Neuronal stem cell (in vitro differentiated cells): ENCODE data around the gene PTPRD.

Experiments
- DNase-seq: peaks from one replicate; pipeline ENCODE4 v3.0.0-alpha.2; 2013; ENCODE audit warnings: low spot score
- H2AFZ ChIP-seq: one replicate; pipeline ENCODE4 v1.6.1; 2013; ENCODE audit warnings: mild to moderate bottlenecking, low read length, inconsistent platforms
- H2AK5ac ChIP-seq: 2 replicates; pipeline ENCODE4 v1.6.1; 2013; ENCODE audit warnings: low read depth, mild to moderate bottlenecking, inconsistent platforms, low read length, moderate library complexity, mixed read lengths
- H2BK120ac ChIP-seq: 2 replicates; pipeline ENCODE4 v1.6.1; 2013; ENCODE audit warnings: low read depth, mild to moderate bottlenecking, inconsistent platforms, low read length, moderate library complexity, mixed read lengths
- H2BK12ac ChIP-seq: one replicate; pipeline ENCODE4 v1.6.1; 2013; ENCODE audit warnings: low read length, inconsistent platforms
- H2BK15ac ChIP-seq: 2 replicates; pipeline ENCODE4 v1.6.1; 2013; ENCODE audit warnings: mild to moderate bottlenecking, low read length, inconsistent platforms, mixed read lengths
- H2BK5ac ChIP-seq: one replicate; pipeline ENCODE4 v1.6.1; 2013; ENCODE audit warnings: inconsistent platforms, mild to moderate bottlenecking, low read length, moderate library complexity
- H3K14ac ChIP-seq: one replicate; pipeline ENCODE4 v1.6.1; 2013; ENCODE audit warnings: low read length, inconsistent platforms
- H3K18ac ChIP-seq: 2 replicates; pipeline ENCODE4 v1.6.1; 2013; ENCODE audit warnings: low read length, inconsistent platforms
- H3K23ac ChIP-seq: 2 replicates; pipeline ENCODE4 v1.6.1; 2013; ENCODE audit warnings: low read depth, mild to moderate bottlenecking, mixed read lengths, low read length, inconsistent platforms; ENCODE audit not compliant: poor library complexity
- H3K27ac ChIP-seq: replicated peaks from 3 replicates; pipeline ENCODE4 v1.5.1; 2013; ENCODE audit warnings: low read length, inconsistent platforms
- H3K27me3 ChIP-seq, 3 experiments: 2 replicates each; pipeline ENCODE4 v1.6.1; 2013; ENCODE audit warnings: low read length in 3 of 3, mild to moderate bottlenecking in 2 of 3, inconsistent platforms in 1 of 3, low read depth in 1 of 3, mixed read lengths in 1 of 3, moderate library complexity in 1 of 3; ENCODE audit not compliant: control insufficient read depth in 3 of 3, insufficient read depth in 3 of 3
- H3K36me3 ChIP-seq, 2 donors: replicated peaks in 1 of 2; 2 replicates each; pipeline ENCODE4 v1.6.1; 2013; ENCODE audit warnings: low read length in 2 of 2; ENCODE audit not compliant: control insufficient read depth in 2 of 2, insufficient read depth in 2 of 2
- H3K4ac ChIP-seq: 2 replicates; pipeline ENCODE4 v1.6.1; 2013; ENCODE audit warnings: inconsistent platforms, mild to moderate bottlenecking, low read length, moderate library complexity
- H3K4me1 ChIP-seq, 2 donors: 1 replicate in 1 of 2; 2 replicates in 1 of 2; pipeline ENCODE4 v1.6.1; 2013; ENCODE audit warnings: low read length in 2 of 2, low read depth in 1 of 2; ENCODE audit not compliant: control insufficient read depth in 2 of 2, insufficient read depth in 1 of 2
- H3K4me2 ChIP-seq: one replicate; pipeline ENCODE4 v1.6.1; 2013; ENCODE audit warnings: mild to moderate bottlenecking, low read length, inconsistent platforms; ENCODE audit not compliant: insufficient read depth, poor library complexity, severe bottlenecking
- H3K4me3 ChIP-seq, 2 donors: 2 replicates each; pipeline ENCODE4 v1.5.1; 2013; ENCODE audit warnings: low read length in 2 of 2, mild to moderate bottlenecking in 2 of 2, inconsistent platforms in 1 of 2, moderate library complexity in 1 of 2
- H3K79me1 ChIP-seq: one replicate; pipeline ENCODE4 v1.6.1; 2013; ENCODE audit warnings: low read depth, mild to moderate bottlenecking, inconsistent platforms, low read length, moderate library complexity
- H3K9ac ChIP-seq: one replicate; pipeline ENCODE4 v1.6.1; 2013; ENCODE audit warnings: mild to moderate bottlenecking, low read depth, low read length, inconsistent platforms; ENCODE audit not compliant: poor library complexity
- H3K9me3 ChIP-seq, 2 donors: replicated peaks in 1 of 2; 2 replicates each; pipeline versions ENCODE3 to v1.6.1; 2013; ENCODE audit warnings: low read length in 2 of 2, mild to moderate bottlenecking in 2 of 2, inconsistent platforms in 1 of 2, low read depth in 1 of 2, mixed read lengths in 1 of 2, moderate library complexity in 1 of 2; ENCODE audit not compliant: control insufficient read depth in 2 of 2, insufficient read depth in 1 of 2
- H4K8ac ChIP-seq: one replicate; pipeline ENCODE4 v1.6.1; 2013; ENCODE audit warnings: low read depth, mild to moderate bottlenecking, inconsistent platforms, low read length, moderate library complexity
- H4K91ac ChIP-seq: one replicate; pipeline ENCODE4 v1.6.1; 2013; ENCODE audit warnings: low read length, low read depth, mild to moderate bottlenecking, inconsistent platforms; ENCODE audit not compliant: poor library complexity
- WGBS, 2 donors: extraction: QIAGEN DNeasy Blood & Tissue Kit; methylation state at CpG; one replicate each; pipeline ENCODE4 v1.1.7; 2013; ENCODE audit warnings: missing lambda C conversion rate in 2 of 2, mixed read lengths in 1 of 2; ENCODE audit not compliant: insufficient read length in 2 of 2, insufficient replicate concordance in 1 of 2; ENCODE audit errors: extremely low coverage in 2 of 2; 5-methylcytosine and 5-hydroxymethylcytosine counted together

PTPRD gene

GRCh38 chr9:9774471-9774870, 838.3 kb downstream of the PTPRD start:
- no CpG with 5 or more reads among the region's 2 CpGs for WGBS, 2 donors
- Histone ChIP-seq H3K36me3 (no peaks in the 10 kb centered on the region), H2AK5ac (no peak overlapping the region), H2BK5ac (no peak overlapping the region), H2AFZ (no peak overlapping the region), H3K9ac (no peak overlapping the region), H2BK15ac (no peak overlapping the region), H3K4ac (no peak overlapping the region), H3K23ac (no peak overlapping the region), H3K79me1 (no peaks in the 10 kb centered on the region), H3K4me1 (peaks cover 0 to 2% of the 10 kb centered on the region in 2 donors), H3K9me3 (no peaks in the 10 kb centered on the region), H2BK120ac (no peak overlapping the region), H3K18ac (no peak overlapping the region), H3K4me3 (no peak overlapping the region), H3K27me3 (no peaks in the 10 kb centered on the region), H3K4me2 (no peak overlapping the region), H4K8ac (no peak overlapping the region), H3K27ac (no peak overlapping the region), H2BK12ac (no peak overlapping the region), H4K91ac (no peak overlapping the region), H3K14ac (no peak overlapping the region)
- DNase-seq = no peak

GRCh38 chr9:9771314-9771713, 841.5 kb downstream of the PTPRD start:
- Histone ChIP-seq H3K4me1 (no peaks in the 10 kb centered on the region), H3K9ac (no peak overlapping the region), H3K27ac (no peak overlapping the region), H3K4me2 (no peak overlapping the region), H3K79me1 (no peaks in the 10 kb centered on the region), H2BK12ac (no peak overlapping the region), H4K91ac (no peak overlapping the region), H3K18ac (no peak overlapping the region), H3K4ac (no peak overlapping the region), H3K14ac (no peak overlapping the region), H3K27me3 (no peaks in the 10 kb centered on the region), H2BK120ac (no peak overlapping the region), H3K9me3 (no peaks in the 10 kb centered on the region), H2BK5ac (no peak overlapping the region), H3K36me3 (no peaks in the 10 kb centered on the region), H4K8ac (no peak overlapping the region), H3K4me3 (no peak overlapping the region), H3K23ac (no peak overlapping the region), H2AFZ (no peak overlapping the region), H2AK5ac (no peak overlapping the region), H2BK15ac (no peak overlapping the region)
- WGBS, 2 donors = no CpG with 5 or more reads among the region's 3 CpGs
- no peak for DNase-seq

GRCh38 chr9:9764821-9765220, 848.0 kb downstream of the PTPRD start:
- Histone ChIP-seq H4K8ac (no peak overlapping the region), H2BK5ac (no peak overlapping the region), H2AK5ac (no peak overlapping the region), H3K27ac (no peak overlapping the region), H3K9me3 (no peaks in the 10 kb centered on the region), H3K18ac (no peak overlapping the region), H3K4me2 (no peak overlapping the region), H4K91ac (no peak overlapping the region), H3K9ac (no peak overlapping the region), H3K79me1 (no peaks in the 10 kb centered on the region), H3K36me3 (no peaks in the 10 kb centered on the region), H3K14ac (no peak overlapping the region), H3K4me1 (no peaks in the 10 kb centered on the region), H3K4ac (no peak overlapping the region), H3K23ac (no peak overlapping the region), H2BK12ac (no peak overlapping the region), H2BK120ac (no peak overlapping the region), H3K4me3 (no peak overlapping the region), H3K27me3 (no peaks in the 10 kb centered on the region), H2BK15ac (no peak overlapping the region), H2AFZ (no peak overlapping the region)
- WGBS, 2 donors = no CpG with 5 or more reads among the region's 2 CpGs
- DNase-seq = no peak

- Histone ChIP-seq H3K4me3 (no peak overlapping the region), H3K4me2 (no peak overlapping the region), H2BK15ac (no peak overlapping the region), H3K23ac (no peak overlapping the region), H3K27me3 (no peaks in the 10 kb centered on the region), H3K4ac (no peak overlapping the region), H2AK5ac (no peak overlapping the region), H4K91ac (no peak overlapping the region), H3K9me3 (no peaks in the 10 kb centered on the region), H2BK120ac (no peak overlapping the region), H2AFZ (no peak overlapping the region), H3K14ac (no peak overlapping the region), H3K18ac (no peak overlapping the region), H2BK12ac (no peak overlapping the region), H4K8ac (no peak overlapping the region), H3K79me1 (no peaks in the 10 kb centered on the region), H3K9ac (no peak overlapping the region), H2BK5ac (no peak overlapping the region), H3K27ac (no peak overlapping the region), H3K4me1 (no peaks in the 10 kb centered on the region), H3K36me3 (no peaks in the 10 kb centered on the region)
- no peak for DNase-seq
- WGBS, 2 donors = no CpG with 5 or more reads among the region's 4 CpGs
Measured at GRCh38 chr9:9754186-9754585, 858.6 kb downstream of the PTPRD start.
